SW 1271 (cell line): ENCODE data around the gene C3orf85.
A peak's percentile ranks its signal among the peaks of the same experiment; 100 is the strongest.

Experiments
- DNase-seq, 2 experiments: peaks; one replicate each; lab custom pipeline; 2025; lab: John Stamatoyannopoulos, UW

The C3orf85 gene

DNA sequence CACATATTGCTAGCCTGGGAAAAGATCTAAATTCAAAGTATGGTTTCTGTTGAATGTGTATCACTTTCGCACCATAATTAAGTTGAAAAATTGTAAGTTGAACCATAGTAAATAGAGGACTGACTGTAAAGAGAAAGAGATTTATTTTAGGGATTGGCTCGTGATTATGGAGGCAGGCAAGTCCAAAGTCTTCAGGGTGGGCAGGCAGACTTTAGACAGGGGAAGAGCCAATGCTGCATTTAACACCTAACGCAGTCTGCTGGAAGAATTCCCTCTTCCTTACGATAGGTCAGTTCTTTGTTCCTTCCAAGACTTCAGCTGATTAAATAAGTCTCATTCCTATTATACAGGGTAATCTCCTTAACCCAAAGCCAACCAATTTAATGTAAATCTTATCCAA is 15.8 kb downstream of the C3orf85 start:
- DNase-seq = no peak

DNA sequence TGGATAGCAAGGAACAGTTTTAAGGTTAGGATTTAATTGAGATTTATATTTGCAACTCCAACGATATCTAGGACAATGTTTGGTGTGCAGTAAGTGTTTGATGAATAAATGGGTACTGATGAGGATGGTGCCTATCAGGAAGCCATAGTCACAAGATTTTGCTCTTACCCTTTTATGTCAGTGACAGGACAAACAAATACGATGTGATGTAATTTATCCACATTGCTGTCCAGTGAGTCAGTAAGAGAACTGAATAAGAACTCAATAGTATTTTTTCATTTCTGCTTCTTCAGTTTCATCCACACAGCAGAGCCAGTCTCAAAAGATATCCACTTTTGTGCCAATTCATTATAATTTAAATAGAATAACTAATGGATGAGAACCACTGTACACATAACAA is 18.5 kb downstream of the C3orf85 start:
- no peak for DNase-seq

DNA sequence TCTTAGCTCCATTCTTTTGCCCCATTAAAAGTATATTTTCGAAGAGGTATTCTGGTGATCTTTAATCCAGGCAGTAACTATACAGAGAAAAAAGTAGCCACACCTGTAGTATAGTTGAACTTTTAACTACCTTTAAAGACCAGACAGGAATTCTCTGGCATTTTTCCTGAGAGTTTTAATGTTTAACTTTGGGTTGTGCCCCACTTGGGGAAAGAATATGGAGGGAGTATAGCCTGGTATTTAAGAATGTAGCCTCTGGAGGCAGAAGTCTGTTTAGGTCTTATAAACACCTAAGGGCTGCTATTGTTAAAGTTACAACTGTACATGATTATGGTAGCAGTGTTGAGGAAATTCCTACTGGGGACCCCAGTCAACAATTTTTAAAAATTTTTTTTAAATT is 19.3 kb downstream of the C3orf85 start:
- DNase-seq = no peak

DNA sequence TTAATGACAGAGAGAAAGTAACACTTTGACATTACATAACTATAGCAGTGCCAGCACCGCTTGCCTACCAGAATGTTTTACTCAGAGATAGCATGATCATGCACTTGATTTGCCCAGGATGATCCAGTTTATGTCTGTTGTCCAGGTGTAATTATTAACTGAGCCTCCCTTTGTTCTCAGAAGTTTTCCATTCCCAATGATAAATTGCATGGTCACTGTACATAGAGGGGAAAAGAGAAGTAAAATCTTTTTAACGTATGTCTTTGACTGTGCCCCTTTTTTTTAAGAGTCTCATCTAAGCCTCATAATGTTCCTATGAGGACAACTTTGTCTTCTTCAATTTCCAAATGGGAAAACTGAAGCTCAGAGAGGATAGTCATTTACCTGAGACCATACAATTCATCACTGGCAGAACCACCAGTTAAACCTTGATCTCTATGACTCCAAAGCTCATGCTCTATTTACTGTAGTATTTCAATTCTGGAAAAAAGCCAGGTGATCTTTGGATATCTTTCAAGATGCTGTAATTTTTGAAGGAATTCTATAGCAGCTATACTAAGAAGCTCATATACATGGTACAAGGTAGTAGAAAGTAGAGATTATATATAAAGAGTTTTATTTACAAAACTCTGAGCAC is 25.1 kb downstream of the C3orf85 start:
- DNase-seq = no peak

DNA sequence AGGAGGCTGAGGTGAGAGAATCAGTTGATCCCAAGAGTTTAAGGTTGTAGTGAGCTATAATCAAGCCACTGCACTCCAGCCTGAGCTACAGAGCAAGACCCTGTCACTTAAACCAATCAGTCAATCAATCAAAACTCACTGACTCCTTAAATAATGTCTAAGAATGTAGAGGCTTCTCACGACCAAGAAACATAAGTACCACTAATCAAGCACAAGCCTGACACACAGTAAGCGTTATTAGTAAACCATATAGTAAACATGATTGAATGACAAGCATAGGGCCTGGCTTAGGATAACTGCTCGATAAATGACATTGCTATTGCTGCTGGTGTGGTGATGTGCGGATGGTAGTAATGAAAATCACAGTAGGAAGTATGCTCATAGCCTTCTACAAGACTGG is 29.4 kb downstream of the C3orf85 start:
- no peak for DNase-seq

DNA sequence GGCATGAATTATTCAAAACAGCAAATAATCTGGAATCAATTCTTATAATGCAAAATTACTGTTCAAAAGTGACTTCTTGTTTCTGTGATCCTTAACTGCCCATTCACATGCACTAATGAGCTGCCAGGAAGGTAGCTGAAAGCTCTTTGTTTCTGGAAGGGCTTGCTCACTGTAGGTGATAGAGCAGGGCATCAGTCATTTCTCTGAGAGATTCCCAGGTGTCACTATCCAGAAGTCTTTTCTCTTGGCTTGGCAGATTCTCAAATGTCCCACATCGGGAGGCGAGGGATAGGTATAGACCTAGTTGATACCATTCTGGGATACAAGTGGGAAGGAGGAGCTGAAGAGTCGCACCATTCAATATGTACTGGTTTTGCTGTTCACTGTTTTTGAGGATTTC is 35.0 kb downstream of the C3orf85 start:
- DNase-seq = no peak

DNA sequence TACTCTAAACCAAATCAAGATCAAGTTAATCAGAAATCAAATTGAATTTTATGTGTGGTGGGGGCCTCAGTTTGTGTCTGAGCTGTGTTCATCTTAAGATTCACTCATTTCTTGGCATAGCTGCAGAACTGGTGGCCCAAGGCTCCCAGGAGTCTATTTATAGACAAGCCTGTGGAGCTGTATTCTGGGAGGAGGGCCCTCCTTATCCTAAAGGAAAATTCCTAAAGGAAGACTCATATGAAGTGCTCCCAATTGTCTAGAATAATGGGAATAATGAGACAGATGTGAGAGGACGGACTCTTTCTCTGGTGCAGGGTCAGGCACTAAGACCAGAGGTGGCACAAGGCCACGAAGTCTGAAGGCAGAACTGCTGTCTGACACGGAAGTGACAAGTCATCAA is 38.9 kb downstream of the C3orf85 start:
- DNase-seq = no peak

DNA sequence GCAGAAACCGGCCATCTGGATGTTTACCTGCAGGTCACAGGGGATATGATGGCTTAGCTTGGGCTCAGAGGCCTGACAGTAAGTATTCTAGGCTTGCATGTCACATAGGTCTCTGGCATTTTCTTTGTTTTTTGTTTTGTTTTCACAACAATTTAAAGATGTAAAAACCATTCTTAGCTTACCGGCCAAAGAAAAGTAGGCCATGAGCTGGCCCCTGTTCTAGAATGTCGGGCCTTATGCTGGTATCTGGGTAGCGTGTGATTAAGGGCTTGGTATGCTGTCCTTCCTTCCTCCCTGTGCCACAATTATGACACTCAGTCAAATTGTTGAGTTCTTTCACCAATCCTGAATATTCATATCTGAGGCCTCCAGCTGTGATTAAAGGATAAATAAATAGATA is 40.2 kb downstream of the C3orf85 start:
- DNase-seq = no peak

DNA sequence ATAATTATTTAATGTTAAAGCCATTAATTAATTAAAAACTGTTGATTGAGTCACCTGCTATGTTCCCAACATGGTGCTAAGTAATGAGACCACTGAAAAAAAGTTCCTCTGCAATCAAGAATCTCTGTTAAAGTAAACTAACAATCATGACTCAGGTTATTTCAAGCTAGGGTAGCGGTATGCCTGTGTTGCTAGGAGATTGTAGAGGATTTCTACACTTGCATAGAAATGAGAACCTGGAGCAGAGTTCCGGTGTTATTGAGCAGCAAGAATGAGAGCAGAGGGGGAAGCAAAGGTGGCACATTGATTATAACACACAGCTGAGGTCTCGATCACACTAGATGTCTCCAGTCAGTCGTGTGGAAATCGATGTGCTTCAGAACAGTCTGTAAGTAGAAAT is 41.4 kb downstream of the C3orf85 start:
- DNase-seq = no peak

DNA sequence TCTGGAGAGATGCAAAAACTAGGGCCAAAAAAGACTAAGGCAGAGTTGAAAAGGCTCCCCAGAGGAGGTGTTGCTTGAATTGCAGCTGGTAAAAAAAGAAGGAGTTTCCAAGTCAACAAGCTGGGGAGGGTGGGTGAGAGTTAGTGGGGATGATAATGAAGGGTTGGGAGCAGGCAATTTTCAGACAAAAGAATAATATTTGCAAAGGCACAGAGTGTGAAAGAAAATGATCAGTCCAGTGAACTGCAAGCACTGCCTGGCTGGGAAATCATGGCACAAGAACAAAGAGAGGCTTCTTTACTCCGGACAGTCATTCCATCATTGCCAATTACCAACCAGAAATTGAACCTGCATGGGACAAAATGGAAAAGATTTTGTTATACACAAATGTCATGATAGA is 42.2 kb downstream of the C3orf85 start:
- no peak for DNase-seq

DNA sequence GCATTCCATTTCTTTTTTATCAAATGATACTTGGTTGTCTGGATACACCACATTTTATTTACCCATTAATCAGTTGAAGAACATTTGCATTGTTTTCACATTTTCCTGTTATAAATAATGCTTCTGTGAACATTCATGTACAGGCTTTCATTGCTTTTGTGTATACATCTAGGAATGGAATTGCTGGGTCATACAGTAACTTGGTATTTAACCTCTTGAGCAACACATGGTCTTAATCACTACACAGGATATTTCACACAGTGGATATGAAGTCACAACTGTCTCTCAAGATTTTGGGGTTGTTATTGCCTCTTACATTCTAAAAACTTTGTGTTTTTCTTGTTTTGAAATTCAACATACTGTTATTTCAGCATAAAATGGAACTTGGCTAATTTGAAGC is 48.2 kb downstream of the C3orf85 start:
- no peak for DNase-seq

DNA sequence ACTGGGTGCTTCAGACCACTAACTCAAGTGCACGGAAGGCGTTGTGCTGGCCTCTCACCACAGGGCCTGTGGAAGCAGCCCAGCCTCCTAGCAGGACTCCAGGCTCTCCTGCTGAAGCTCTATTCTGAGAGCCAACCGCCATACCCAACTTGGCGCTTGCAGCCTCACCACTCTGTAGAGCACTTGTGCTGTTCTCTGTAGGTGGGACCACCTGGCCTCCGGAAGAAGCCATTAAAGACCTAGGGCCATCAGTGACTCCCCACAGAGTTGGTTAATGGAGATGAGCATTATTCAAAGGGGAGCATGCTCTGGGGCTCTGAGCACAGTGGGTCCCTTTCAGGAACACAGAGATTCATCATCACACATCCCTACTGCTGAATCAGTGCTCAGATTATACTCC is 50.9 kb downstream of the C3orf85 start:
- DNase-seq = no peak

DNA sequence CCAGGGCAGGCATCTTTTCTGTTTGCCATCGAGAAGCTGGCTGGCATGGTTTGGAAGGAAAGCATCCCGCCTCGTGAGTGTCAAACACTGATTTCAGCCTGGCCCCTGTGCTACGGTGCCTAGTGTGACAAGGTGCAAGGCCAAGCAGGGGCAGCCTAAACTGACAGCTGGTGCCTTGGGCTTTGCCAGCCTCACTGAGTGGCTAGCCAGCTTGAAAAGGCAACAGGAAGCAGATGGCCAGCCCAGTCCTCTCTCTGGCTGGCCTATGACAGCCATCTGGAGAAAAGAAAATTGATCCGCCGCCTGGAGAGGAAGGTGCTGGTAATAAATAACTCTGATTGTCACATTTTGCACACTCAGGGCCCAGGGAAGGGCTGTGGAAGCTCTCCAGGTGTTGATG is 52.2 kb downstream of the C3orf85 start:
- no peak for DNase-seq

DNA sequence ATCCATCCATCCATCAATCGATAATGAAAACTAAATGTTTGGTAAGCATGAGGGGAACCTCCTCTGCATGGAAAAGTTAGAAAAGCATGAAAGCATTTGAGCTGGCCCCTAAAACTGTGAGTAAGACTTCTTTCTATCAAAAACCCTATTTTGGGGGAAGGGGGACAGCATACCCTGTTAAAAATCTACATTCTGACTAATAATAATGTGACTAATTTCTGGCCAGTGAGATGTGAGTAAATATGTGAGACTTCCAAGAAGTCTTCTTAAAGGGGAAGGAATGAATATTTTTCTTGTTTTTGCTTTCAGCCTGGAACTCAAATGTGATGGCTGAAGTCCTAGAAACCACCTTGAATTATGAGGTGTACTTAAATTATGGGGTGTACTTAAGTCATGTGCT is 54.9 kb downstream of the C3orf85 start:
- no peak for DNase-seq

DNA sequence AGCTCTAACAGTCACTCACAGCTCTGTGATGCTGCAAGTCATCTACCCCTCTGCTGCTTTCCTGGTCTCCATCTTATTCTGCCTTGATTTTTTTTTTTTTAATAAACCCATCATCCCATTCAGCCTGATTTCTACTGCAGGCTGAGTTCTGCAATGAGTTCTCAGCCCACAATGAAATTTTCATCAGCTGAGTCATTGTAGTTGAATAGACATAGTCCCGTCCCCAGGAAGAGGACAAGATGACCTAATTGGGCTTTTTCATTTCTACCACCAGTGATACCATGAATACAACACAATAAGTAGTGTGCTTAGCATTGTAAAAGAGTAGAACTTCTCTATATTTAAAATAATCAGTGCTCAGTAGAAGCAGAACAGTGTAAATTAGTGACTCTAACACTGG is 59.3 kb downstream of the C3orf85 start:
- DNase-seq = peak; percentile 11 to 24
